HT1080 (cell line): Measurements from ENCODE around the gene C12orf43. TPM values are rescaled to one million over a fixed set of nuclear protein-coding genes. Genes with fewer than 3 reads are reported as not detected.
"Not testable (repeated sequence)": the region's sequence is repeated elsewhere in the genome, so short reads cannot be mapped to it uniquely, and the experiment has no call there.

Experiments used
- DNase-seq: peaks from one replicate; pipeline ENCODE4 v3.0.0-alpha.2; 2015; ENCODE audit warnings: low read depth
- polyA plus RNA-seq, 2 experiments: library from polyadenylated mRNA; depleted of rRNA; stranded (reverse); fragments of >200 nt; gene quantifications; 2 replicates each; pipeline ENCODE4 v1.2.3, GENCODE V29; 2015
- total RNA-seq: library from RNA; depleted of rRNA; stranded (reverse); fragments of >200 nt; shearing (Covaris generic); gene quantifications from 2 replicates; pipeline ENCODE4 v1.2.3, GENCODE V29; 2014; rRNA removed

The C12orf43 gene, protein sequence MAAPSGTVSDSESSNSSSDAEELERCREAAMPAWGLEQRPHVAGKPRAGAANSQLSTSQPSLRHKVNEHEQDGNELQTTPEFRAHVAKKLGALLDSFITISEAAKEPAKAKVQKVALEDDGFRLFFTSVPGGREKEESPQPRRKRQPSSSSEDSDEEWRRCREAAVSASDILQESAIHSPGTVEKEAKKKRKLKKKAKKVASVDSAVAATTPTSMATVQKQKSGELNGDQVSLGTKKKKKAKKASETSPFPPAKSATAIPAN
- total RNA-seq: 27.7 and 35.8 TPM in 2 replicates
- polyA plus RNA-seq (2015; cell fraction: cytosol; rRNA removed): 15.2 and 17.1 TPM in 2 replicates
- polyA plus RNA-seq (2015; cell fraction: nucleus; rRNA removed): 21.2 TPM in 2 replicates

DNA sequence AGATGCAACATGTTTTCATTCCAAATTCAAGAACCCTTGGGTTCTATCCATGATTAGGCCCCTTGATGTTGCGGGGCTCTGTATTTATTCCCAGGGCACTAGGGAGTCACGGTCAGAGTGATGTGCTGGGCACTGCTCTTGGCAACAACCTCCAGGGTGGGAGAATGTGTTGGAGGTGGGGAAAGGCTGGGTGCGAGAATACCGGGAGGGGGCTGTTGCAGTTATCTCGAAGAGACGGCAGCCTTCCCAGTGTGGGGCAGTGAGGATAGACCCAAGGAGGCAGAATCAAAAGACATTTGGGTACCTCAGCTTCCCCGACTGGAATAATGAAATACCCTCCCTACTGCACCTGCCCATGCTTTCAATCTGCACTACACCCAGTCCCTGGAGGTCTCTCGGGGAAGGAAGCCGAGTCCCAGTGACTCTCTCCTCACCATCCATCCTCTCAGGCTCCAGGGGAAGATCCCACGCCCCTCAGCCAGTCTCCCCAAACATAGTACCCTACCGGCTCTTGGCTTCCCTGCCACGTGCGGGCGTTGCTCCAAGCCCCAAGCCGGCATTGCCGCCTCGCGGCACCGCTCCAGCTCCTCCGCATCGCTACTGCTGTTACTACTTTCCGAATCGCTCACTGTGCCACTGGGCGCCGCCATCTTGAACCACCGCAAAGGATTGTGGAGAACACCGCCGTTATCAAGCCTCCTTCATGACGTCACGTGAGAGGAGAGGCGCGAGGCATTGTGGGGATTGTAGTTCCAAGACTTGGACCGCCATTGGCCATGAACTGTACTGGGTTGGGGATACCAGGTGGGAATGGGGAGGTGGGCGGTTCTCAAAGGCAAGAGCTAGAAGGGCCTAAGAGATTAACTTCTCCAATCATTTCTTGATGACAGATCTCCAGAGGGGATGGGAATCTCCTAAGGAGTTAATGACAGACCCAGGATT is at the start of gene C12orf43:
C12orf43 (minus strand) TSS at position 663 of the 942 bp plus-strand sequence; CDS start at position 650, 13 bp downstream.
- DNase-seq: peak; percentile 80

DNA sequence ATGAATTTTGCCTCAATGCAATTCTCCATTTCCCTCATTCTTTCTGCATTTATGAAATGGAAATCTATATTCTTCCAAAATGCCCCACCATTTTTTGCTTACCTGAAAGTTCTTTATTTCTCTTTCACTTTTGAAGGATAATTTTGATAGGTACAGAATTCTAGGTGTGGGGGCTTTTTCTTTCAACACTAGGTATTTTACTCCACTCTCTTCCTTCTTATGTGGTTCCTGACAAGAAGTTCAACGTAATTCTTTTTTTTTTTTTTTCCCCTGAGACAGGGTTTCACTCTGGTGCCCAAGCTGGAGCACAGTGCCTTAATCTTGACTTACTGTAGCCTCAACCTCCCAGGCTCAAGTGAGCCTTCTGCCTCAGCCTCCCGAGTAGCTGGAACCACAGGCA is 49.1 kb upstream of the C12orf43 start:
- no peak for DNase-seq

DNA sequence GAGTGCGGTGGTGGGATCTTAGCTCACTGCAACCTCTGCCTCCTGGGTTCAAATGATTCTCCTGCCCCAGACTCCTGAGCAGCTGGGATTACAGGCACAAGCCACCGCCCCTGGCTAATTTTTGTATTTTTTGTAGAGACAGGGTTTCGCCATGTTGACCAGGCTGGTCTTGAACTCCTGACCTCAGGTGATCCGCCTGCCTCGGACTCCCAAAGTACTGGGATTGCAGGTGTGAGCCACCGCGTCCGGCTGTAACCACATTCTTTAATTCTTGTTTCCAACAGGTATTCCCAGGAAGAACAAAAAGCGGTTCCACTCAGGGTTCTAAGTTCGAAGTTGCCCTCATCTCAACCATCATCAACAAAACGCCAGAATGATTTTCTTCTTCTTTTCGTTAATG is 48.3 kb upstream of the C12orf43 start:
- not testable (repeated sequence) for DNase-seq

DNA sequence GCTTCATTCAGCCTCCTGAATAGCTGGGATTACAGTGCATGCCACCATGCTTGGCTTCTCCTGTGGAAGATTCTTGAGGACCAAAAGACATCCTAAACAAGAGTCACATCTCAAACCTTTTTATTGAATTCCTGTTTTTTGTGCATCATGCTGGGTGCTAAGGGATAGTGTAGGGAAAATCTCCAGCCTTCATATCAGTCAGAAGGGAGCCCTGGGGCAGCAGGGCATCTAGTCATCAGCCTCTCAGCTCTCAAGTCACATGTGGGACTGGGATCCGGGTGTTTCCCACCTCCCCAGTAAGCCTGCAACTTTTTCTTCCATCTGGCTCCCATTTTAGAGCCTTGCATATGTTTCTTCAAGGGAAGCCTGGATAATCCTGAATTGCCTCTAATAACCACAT is 47.8 kb upstream of the C12orf43 start:
- DNase-seq: no peak

DNA sequence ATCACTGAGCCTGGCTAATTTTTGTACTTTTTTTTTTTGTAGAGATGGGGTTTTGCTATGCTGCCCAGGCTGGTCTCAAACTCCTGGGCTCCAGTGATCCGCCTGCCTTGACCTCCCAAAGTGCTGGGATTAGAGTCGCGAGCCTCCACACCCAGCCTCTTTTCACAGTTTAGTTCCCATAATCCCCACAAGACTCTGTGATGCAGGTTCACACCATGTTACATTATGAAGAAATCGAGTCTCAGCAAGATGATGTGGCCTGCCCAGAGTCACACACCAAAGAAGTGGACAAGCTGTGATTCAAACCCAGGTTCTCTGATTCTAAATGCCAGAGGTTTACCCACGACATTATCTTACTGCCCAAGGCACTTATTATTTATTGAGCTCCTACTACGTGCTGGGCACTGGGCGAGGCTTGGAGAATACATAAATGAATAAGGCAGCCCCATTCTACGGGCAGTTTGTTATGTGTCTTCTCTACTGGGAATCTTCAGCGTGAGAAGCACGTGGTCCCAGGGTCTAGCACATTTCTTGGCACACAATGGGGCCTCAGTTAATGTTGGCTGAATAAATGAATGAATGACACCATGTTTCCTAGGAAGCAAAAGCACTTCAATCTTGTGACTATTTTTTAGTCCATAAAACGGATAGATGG is 46.2 kb upstream of the C12orf43 start:
- DNase-seq: no peak

DNA sequence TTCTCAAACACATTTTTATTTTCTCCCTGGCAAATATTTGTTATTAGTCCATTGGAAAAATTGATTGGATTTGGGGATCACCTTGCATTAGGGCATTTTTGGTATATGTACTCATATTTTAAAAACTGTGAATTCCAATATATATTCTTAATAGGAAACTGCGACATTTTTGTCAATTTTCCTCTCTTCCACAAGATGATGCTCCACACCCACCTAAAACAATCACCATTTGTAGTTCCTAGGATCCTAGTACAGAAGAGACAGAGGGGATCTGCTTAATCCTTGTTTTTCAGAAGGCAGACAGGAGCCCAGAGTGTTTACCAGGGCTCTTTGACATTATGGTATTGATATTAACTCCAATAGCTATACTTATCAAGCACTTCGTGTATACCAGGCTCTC is 45.5 kb upstream of the C12orf43 start:
- DNase-seq: no peak

DNA sequence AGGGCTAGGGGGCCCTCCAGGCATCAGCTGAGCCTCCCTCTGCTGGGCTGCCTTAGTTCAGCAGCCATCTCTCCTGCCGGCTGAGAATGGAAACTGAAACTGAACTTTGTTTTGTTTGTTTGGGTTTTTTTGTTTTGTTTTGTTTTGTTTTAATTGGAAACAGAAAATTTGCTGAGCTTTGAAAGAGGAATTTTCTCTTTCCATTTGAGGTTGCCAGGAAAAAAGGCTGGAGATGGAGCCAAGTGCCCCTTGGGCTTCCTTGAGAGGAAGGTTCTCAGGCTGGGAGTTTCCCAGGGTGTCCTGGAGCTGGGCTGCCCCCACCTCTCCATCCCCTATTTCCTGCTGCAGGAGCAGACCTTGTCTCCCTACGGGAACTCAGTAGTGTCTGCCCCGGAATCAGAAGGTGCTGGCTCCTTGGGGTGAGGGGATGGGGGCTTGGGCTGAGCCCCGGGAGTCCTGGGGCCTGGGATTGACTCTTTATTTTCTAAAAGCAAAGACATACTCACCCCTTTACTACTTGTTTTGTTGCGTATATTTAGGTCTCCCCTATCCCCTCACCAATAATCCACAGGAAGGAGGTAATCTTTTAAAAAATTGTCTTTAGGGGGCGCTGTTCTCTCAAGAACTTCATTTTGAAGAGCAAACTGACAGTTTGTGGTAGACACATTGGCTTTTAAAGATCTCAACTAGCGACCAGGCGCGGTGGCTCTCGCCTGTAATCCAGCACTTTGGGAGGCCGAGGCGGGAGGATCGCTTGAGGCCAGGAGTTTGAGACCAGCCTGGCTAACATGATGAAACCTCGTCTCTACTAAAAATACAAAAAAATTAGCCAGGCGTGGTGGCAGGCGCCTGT is 44.1 kb upstream of the C12orf43 start:
- DNase-seq: peak; percentile 44

DNA sequence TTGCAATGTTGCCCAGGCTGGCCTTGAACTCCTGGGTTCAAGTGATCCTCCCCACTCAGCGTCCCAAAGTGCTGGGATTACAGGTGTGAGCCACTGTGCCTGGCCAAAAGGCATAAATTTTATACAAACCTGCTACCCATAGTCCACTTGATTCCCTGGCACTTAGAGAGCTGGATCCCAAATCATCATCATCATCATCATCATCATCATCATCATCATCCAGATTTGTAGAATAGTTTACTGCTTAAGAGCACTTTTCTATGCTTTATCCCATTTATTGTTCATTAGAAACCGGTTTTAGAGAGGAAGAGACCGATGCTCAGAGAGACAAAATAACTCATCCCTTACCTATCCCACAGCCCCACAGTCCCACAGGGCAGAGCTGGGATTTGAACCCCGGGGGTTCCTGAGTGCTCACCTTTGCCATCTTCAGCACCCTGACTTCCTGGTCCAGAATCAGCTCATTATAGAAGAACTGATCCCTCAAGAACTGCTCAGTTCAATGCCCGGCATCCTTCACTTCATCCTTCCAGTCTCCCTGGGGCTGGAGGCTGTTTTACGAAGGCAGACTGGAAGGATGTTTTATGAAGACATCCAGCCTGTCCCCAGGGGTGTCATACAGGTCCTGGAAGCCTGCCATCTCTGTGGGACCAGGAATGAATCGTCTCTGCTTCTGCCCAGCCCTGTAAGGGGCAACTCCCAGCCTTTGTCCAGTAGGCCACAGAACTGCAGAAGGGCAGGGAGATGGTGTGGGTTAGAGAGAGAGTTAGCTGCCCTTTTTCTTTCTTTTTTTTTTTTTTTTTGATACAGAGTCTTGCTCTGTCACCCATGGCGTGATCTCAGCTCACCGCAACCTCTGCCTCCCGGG is 43.0 kb upstream of the C12orf43 start:
- DNase-seq: no peak

DNA sequence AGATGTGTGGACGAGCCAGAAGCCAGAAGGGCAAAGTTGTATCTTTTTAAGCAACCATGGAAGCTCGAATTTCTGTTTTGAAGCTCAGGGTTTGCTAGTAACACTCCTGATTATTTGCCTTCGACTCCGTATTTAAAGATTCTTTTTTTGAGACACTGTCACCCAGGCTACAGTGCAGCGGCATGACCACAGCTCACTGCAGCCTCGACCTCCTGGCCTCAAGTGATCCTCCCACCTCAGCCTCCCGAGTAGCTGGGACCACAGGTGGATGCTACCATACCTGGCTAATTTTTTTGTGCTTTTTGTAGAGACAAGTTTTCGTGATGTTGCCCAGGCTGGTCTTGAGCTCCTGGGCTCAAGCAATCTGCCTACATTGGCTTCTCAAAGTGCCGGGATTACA is 41.5 kb upstream of the C12orf43 start:
- DNase-seq: no peak

DNA sequence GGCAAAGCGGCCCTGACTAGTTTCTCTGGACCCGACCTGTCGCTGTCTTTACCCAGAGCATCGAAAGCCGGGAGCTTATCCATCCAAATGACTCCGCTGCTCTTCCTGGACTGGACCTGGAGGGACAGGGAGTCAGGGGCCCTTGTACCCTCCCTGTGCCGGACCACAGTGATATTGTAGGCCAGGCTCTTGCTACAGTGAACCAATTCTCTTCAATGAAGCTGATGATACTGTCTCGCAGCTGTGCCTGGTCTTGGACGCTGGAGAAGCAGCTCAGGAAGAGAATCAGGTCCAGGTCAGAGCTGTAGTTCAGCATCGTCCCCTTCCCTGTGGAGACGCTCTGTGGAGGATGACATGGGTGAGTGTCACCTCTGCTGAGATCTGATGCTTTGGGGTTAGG is 37.4 kb upstream of the C12orf43 start:
- DNase-seq: no peak

DNA sequence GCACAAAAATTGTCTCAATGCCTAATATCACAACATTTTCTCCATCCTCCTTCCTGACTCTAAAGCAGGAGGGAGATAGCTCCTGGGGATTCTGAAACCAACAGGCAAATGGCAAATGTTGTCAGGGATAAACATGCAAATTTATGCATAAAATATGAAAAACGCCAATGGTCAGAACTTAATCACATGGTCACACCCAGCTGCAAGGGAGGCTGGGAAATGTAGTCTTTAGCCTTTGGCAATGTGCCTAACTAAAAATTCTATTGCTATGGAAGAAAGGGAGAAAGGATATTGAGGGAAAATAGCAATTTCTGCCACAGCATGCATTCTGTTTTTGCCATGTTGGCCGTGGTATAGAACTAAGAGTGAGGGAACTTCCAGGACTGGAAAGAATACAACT is 34.4 kb upstream of the C12orf43 start:
- peak; percentile 34 for DNase-seq

DNA sequence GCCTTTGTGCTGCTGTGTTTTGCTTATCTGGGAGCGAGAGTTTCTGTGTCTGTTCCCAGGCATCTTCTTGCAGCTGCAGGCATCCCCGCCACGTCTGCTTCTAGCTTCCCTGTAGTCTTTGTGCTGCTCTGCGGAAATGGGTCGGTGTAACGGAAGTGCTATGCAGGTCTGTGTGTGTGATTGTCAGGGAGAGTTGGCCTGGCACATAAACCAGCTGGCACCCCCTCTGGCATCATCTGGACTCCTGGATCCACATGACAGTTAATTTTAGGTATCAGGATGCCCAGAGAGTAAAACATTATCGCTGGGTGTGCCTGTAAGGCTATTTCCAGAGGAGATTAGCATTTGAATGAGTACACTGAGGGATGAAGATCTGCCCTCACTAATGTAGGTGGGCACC is 32.2 kb upstream of the C12orf43 start:
- no peak for DNase-seq

DNA sequence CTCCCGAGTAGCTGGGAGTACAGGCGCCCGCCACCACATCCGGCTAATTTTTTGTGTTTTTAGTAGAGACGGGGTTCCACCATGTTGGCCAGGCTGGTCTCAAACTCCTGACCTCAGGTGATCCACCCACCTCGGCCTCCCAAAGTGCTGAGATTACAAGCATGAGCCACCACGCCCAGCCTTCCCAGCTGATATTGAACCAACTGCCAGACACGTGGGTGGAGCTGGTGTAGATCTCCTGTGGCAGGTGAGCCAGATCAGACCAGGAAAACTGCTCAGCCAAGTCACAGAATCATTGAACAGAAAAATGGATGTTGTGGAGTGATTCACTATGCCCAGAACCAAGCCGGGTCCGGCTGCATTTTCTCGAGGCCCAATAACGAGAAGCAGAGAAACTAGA is 31.1 kb upstream of the C12orf43 start:
- not testable (repeated sequence) for DNase-seq

DNA sequence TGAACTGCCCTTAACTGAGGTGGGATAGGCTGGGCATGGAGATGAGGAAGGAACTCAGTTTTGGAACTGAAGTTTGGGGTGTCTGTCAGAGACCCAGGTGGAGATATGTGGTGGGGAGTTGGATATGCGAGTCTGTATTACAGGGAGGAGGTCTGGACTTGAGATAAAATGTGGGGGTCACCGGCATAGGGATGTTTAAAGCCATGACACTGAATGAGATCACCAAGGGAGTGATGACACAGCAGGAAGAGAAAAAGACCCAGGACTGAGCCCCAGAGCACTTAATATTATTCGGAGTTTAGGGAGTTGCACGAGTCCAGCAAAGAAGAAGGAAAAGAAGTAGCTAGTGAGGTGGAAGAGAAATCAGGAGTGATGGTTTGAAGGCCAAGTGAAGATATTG is 26.8 kb upstream of the C12orf43 start:
- peak; percentile 39 for DNase-seq

DNA sequence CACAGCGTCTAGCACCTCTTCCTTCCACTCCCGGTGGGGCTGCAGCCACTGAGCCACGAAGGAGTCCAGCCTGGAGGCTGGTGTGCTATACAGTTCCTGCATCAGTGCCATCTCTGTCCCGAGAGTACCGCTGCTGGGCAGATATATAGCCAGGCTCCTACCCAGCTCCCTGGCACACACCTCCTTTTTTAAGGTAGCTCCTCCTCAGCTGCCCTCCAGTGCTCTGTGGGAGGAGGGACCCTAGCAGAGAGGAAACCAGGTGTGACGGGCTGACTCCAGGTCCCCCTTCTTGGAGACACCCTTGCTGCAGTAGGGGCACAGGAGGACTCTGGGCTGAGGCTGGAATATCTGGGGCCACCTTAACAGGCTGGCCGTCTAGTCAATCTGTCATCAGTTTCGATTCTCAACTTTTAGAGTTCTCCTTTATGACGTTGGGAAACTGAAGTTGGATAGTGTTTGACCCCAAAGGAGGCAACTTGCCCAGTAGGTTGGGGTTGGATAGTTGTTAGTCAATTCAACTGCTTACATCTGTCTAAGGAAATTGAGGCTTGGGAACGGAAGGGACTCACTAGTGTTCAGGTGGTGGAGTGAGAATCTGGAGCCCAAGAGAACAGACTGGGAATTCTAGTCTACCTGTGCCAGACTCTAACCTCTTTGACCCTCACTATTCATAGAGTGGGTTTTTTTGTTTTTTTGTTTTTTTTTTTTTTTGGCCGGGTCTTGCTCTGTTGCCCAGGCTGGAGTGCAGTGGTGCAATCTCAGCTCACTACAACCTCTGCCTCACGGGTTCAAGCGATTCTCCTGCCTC is 22.8 kb upstream of the C12orf43 start, which contains the start of gene OASL:
OASL (minus strand) TSS at position 386 of the 808 bp plus-strand sequence; CDS start at position 111, 275 bp downstream.
- peak; percentile 52 for DNase-seq

DNA sequence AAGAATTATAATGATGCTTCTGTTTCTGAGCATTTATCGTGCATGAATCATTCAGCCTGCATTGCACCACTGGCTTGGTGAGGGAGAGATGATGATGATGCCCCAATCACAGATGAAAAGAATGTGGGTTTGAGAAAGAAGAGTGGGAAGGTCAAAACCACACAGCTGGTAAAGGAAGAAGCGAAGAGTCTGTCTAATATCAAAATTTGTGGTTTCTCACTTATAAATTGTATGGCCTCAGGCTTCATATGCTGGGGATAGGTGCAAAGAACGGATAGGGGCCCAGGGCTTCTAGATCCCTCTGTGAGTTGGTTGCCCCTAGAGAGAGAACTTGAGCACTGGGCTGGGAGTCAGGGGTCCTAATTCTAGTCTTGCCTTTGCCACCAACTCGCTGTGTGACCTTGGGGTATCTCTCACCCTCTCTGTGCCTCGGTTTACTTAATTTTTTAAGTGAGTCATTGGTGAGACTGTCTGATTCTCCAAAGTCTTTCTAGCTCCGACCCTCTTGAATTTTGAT is 20.6 kb upstream of the C12orf43 start:
- DNase-seq: peak; percentile 87

DNA sequence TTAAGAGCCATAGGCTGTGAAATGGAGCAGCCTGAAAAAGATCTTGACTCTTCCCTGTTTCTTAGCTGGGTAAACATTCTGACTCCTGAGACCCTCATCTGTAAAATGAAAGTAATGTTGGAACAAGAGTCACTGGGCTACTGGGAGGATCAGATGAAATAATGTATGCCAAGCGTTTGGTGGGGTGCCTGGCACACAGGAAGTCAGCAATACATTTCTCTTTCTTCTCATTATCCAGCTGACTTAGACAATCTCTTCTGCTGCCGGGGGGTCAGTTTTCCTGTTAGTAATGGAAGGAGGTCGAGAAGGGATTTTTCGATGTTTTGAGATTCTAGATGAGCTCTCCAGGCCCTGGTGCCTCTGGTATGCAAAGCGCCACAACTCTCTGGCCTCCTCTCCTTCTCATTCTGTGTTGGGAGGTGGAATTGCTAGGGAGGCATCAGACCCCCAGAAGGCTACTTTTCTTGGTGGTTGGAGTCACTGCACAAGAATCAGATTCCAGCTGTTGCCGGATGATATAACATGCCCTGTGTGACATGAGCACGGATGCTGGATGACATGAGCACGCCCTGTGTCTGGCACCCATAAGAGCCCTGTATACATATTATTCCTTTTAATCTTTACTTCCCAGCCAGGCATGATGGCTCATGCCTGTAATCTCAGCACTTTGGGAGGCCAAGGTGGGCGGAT is 18.5 kb upstream of the C12orf43 start:
- DNase-seq: peak; percentile 20
